Heart left ventricle (tissue), 13 donors: ENCODE measurements around the gene TRPC4.

Experiments used
- CTCF ChIP-seq, 12 donors: fragments of 200-600 bp; sonication (generic) in 4 of 12; IDR thresholded peaks; one replicate each; pipeline versions ENCODE4 v1.5.0 to v1.8.0; 2018 to 2022; ENCODE audit warnings: antibody characterized with exemption in 12 of 12, mild to moderate bottlenecking in 5 of 12
- POLR2A ChIP-seq, 2 donors: fragments of 450-650 bp; IDR thresholded peaks; one replicate each; pipeline ENCODE4 v1.6.1; 2017; ENCODE audit warnings: antibody characterized with exemption in 2 of 2, mild to moderate bottlenecking in 2 of 2, moderate library complexity in 2 of 2
- donor health status: ischemic (EF 13 %, LVEDD 7.1; RV severe dilation, severe dysfunction).
- donor health status: DM: no; HTN: yes; CAD: no.
- donor health status: DM: no; HTN: no; CAD: no.
- donor health status: ischemic (EF 25% LVEDD 6.9; RV normal size, moderate dysfunction).
- donor health status: ischemic (EF 25% LVEDD 5.7; RV mildly dilated, moderate dysfunction).
- donor health status: ischemic (EF 35%, LVEDD 5.7; RV mildly dilated, moderate dysfunction).
- donor health status: nonischemic (EF 11% LVEDD 7.7; RV severe dilation, severe dysfunction).
- donor health status: DM: yes; HTN: yes; CAD: no.
- donor health status: PGD.
- donor health status: ischemic (EF 29% LVEDD 5.4; RV normal size, mild dysfunction).
- donor health status: nonischemic (EF 23%, LVEDD 6.1; RV moderate dilation, normal function).

GRCh38 chr13:37753776-37754175 is 115.8 kb downstream of the TRPC4 start:
- TF ChIP-seq CTCF (IDR thresholded peaks at IDR 0.05) (no peak), POLR2A (IDR thresholded peaks at IDR 0.05) (no peak)
